HEK293 (cell line): Measurements from ENCODE around the gene TCAP.

Source experiments
- CTCF ChIA-PET: fragments of 350-600 bp; formaldehyde crosslinking; extraction: SDS; loops from one replicate; lab custom pipeline; 2021; ENCODE audit warnings: antibody characterized with exemption; lab: Yijun Ruan, JAX
- POLR2A ChIA-PET: fragments of 300-600 bp; formaldehyde crosslinking; extraction: SDS; loops from one replicate; lab custom pipeline; 2020; ENCODE audit warnings: antibody characterized with exemption, inconsistent platforms; lab: Yijun Ruan, JAX
- H3K27ac ChIP-seq: fragments of 200-500 bp; sonication (Bioruptor generic); 2 replicates; pipeline ENCODE4 v1.5.1; 2014; ENCODE audit warnings: low read depth, low read length, control low read depth, inconsistent platforms; ENCODE audit errors: extremely low read depth
- H3K36me3 ChIP-seq, 2 experiments: fragments of 200-500 bp in 1 of 2; sonication (Bioruptor generic) in 1 of 2; 1 replicate in 1 of 2; 2 replicates in 1 of 2; pipeline ENCODE4 v1.5.1; 2014 to 2017; ENCODE audit warnings: inconsistent platforms in 2 of 2, low read length in 2 of 2; ENCODE audit not compliant: control insufficient read depth in 2 of 2, insufficient read depth in 1 of 2
- H3K4me1 ChIP-seq: fragments of 200-500 bp; sonication (Bioruptor generic); 2 replicates; pipeline ENCODE4 v1.5.1; 2014; ENCODE audit warnings: mild to moderate bottlenecking, low read length, inconsistent platforms; ENCODE audit not compliant: control insufficient read depth, insufficient read depth
- H3K4me3 ChIP-seq: 2 replicates; pipeline ENCODE4 v1.5.1; 2011; ENCODE audit warnings: low read depth, mild to moderate bottlenecking, control low read depth, low read length, moderate library complexity
- H3K9me3 ChIP-seq: fragments of 200-500 bp; sonication (Bioruptor generic); 2 replicates; pipeline ENCODE4 v1.5.1; 2014; ENCODE audit warnings: low read depth, low read length, inconsistent platforms; ENCODE audit not compliant: control insufficient read depth, insufficient read depth
- EGR2 ChIP-seq: fragments of 450-650 bp; formaldehyde crosslinking; IDR thresholded peaks from 2 replicates; pipeline ENCODE4 v1.5.1; 2016; ENCODE audit warnings: low read depth, missing biosample characterization, missing genetic modification characterization
- GLIS2 ChIP-seq: fragments of 450-650 bp; formaldehyde crosslinking; IDR thresholded peaks from 2 replicates; pipeline ENCODE4 v1.5.1; 2016; ENCODE audit warnings: missing biosample characterization, missing genetic modification characterization
- HOXC10 ChIP-seq: sonication (generic); formaldehyde crosslinking; IDR thresholded peaks from 2 replicates; pipeline ENCODE4 v1.8.1; 2023; ENCODE audit warnings: mild to moderate bottlenecking, missing genetic modification reagents
- HOXD13 ChIP-seq: sonication (generic); formaldehyde crosslinking; IDR thresholded peaks from 2 replicates; pipeline ENCODE4 v1.8.0; 2022; ENCODE audit warnings: missing genetic modification reagents, borderline replicate concordance
- KLF1 ChIP-seq: fragments of 450-650 bp; formaldehyde crosslinking; IDR thresholded peaks from 2 replicates; pipeline ENCODE4 v1.5.1; 2016; ENCODE audit warnings: missing biosample characterization, missing genetic modification characterization
- MEIS1 ChIP-seq: sonication (generic); formaldehyde crosslinking; IDR thresholded peaks from 2 replicates; pipeline ENCODE4 v1.8.1; 2022; ENCODE audit warnings: missing genetic modification reagents, mild to moderate bottlenecking, borderline replicate concordance
- OSR2 ChIP-seq: fragments of 450-650 bp; formaldehyde crosslinking; IDR thresholded peaks from 2 replicates; pipeline ENCODE4 v1.5.1; 2016; ENCODE audit warnings: missing biosample characterization, missing genetic modification characterization
- PBX3 ChIP-seq: sonication (generic); formaldehyde crosslinking; IDR thresholded peaks from 2 replicates; pipeline ENCODE4 v1.8.1; 2022; ENCODE audit warnings: mild to moderate bottlenecking, moderate library complexity, missing genetic modification reagents
- SALL2 ChIP-seq: fragments of 450-650 bp; formaldehyde crosslinking; IDR thresholded peaks from 2 replicates; pipeline ENCODE4 v1.5.0; 2017; ENCODE audit warnings: missing biosample characterization, mild to moderate bottlenecking, missing genetic modification characterization, borderline replicate concordance
- SP7 ChIP-seq: fragments of 450-650 bp; formaldehyde crosslinking; IDR thresholded peaks from 2 replicates; pipeline ENCODE4 v1.5.1; 2016; ENCODE audit warnings: missing biosample characterization, missing genetic modification characterization
- ZBTB1 ChIP-seq: fragments of 450-650 bp; formaldehyde crosslinking; IDR thresholded peaks from 2 replicates; pipeline ENCODE4 v1.5.1; 2016; ENCODE audit warnings: missing biosample characterization, missing genetic modification characterization
- ZBTB49 ChIP-seq: fragments of 450-650 bp; formaldehyde crosslinking; IDR thresholded peaks from 2 replicates; pipeline ENCODE4 v1.5.1; 2016; ENCODE audit warnings: missing biosample characterization, missing genetic modification characterization, low read depth
- ZEB2 ChIP-seq: fragments of 450-650 bp; formaldehyde crosslinking; IDR thresholded peaks from 2 replicates; pipeline ENCODE4 v1.5.1; 2016; ENCODE audit warnings: missing biosample characterization, missing genetic modification characterization
- ZIC2 ChIP-seq: fragments of 450-650 bp; formaldehyde crosslinking; IDR thresholded peaks from 2 replicates; pipeline ENCODE4 v1.5.1; 2016; ENCODE audit warnings: missing biosample characterization, missing genetic modification characterization
- ZNF146 ChIP-seq: fragments of 450-650 bp; formaldehyde crosslinking; IDR thresholded peaks from 2 replicates; pipeline ENCODE4 v1.5.1; 2016; ENCODE audit warnings: missing biosample characterization, missing genetic modification characterization
- ZNF19 ChIP-seq: fragments of 450-650 bp; formaldehyde crosslinking; IDR thresholded peaks from 2 replicates; pipeline ENCODE4; 2016; ENCODE audit warnings: missing biosample characterization, missing genetic modification characterization, low read depth
- ZNF214 ChIP-seq: fragments of 450-650 bp; formaldehyde crosslinking; IDR thresholded peaks from 2 replicates; pipeline ENCODE4 v1.5.1; 2017; ENCODE audit warnings: missing biosample characterization, mild to moderate bottlenecking, missing genetic modification characterization, borderline replicate concordance
- ZNF302 ChIP-seq: fragments of 450-650 bp; formaldehyde crosslinking; IDR thresholded peaks from 2 replicates; pipeline ENCODE4 v1.5.1; 2016; ENCODE audit warnings: missing biosample characterization, missing genetic modification characterization, low read depth
- ZNF335 ChIP-seq: fragments of 450-650 bp; formaldehyde crosslinking; conservative IDR thresholded peaks from 2 replicates; pipeline ENCODE4 v1.5.1; 2016; ENCODE audit warnings: missing biosample characterization, missing genetic modification characterization
- ZNF362 ChIP-seq: fragments of 450-650 bp; formaldehyde crosslinking; IDR thresholded peaks from 2 replicates; pipeline ENCODE4 v1.5.1; 2016; ENCODE audit warnings: missing biosample characterization, missing genetic modification characterization
- ZNF398 ChIP-seq: fragments of 450-650 bp; formaldehyde crosslinking; IDR thresholded peaks from 2 replicates; pipeline ENCODE4 v1.5.1; 2017; ENCODE audit warnings: missing biosample characterization, missing genetic modification characterization
- ZNF404 ChIP-seq: fragments of 450-650 bp; formaldehyde crosslinking; IDR thresholded peaks from 2 replicates; pipeline ENCODE4 v1.5.1; 2017; ENCODE audit warnings: missing biosample characterization, missing genetic modification characterization
- ZNF423 ChIP-seq: fragments of 450-650 bp; formaldehyde crosslinking; IDR thresholded peaks from 2 replicates; pipeline ENCODE4 v1.5.1; 2016; ENCODE audit warnings: missing biosample characterization, missing genetic modification characterization
- ZNF501 ChIP-seq: fragments of 450-650 bp; formaldehyde crosslinking; IDR thresholded peaks from 2 replicates; pipeline ENCODE4 v1.5.1; 2016; ENCODE audit warnings: missing biosample characterization, missing genetic modification characterization
- ZNF621 ChIP-seq: fragments of 450-650 bp; formaldehyde crosslinking; IDR thresholded peaks from 2 replicates; pipeline ENCODE4 v1.5.1; 2017; ENCODE audit warnings: missing biosample characterization, missing genetic modification characterization
- ZNF624 ChIP-seq: fragments of 450-650 bp; formaldehyde crosslinking; IDR thresholded peaks from 2 replicates; pipeline ENCODE4 v1.5.1; 2017; ENCODE audit warnings: missing biosample characterization, missing genetic modification characterization
- ZNF692 ChIP-seq: fragments of 450-650 bp; formaldehyde crosslinking; IDR thresholded peaks from 2 replicates; pipeline ENCODE4 v1.5.1; 2016; ENCODE audit warnings: missing biosample characterization, missing genetic modification characterization
- ZNF785 ChIP-seq: fragments of 450-650 bp; formaldehyde crosslinking; IDR thresholded peaks from 2 replicates; pipeline ENCODE4 v1.5.1; 2016; ENCODE audit warnings: missing biosample characterization, missing genetic modification characterization
- ZSCAN23 ChIP-seq: fragments of 450-650 bp; formaldehyde crosslinking; IDR thresholded peaks from 2 replicates; pipeline ENCODE4 v1.5.1; 2016; ENCODE audit warnings: missing biosample characterization, missing genetic modification characterization

The TCAP gene

GRCh38 chr17:39617446-39618245, 47.5 kb upstream of the TCAP start (continued):
- TF ChIP-seq ZNF19: no peak
- TF ChIP-seq HOXC10 (CRISPR knock-in tag): no peak
- no peak for TF ChIP-seq ZBTB1 (tag by site-specific recombination)
- 0 out of 2 replicates have a peak, but pooled peaks have one; percentile 45 for TF ChIP-seq PBX3 (CRISPR knock-in tag)
- TF ChIP-seq MEIS1: no peak
- peak; percentile 56 for TF ChIP-seq KLF1
- TF ChIP-seq ZBTB49 (tag by site-specific recombination): no peak
- 0 out of 2 replicates have a peak, but pooled peaks have one; percentile 25 for TF ChIP-seq ZEB2 (tag by site-specific recombination)
- TF ChIP-seq ZNF398 (tag by site-specific recombination): 0 out of 2 replicates have a peak, but pooled peaks have one; percentile 27
- TF ChIP-seq ZNF214 (tag by site-specific recombination): no peak
- TF ChIP-seq OSR2: 0 out of 2 replicates have a peak, but pooled peaks have one; percentile 40
- no peak for TF ChIP-seq ZNF692 (tag by site-specific recombination)
- no peak for TF ChIP-seq ZNF501 (tag by site-specific recombination)
- TF ChIP-seq ZNF362 (tag by site-specific recombination): no peak
- TF ChIP-seq ZSCAN23 (tag by site-specific recombination): no peak
- TF ChIP-seq, all 188 proteins: peak for 15

GRCh38 chr17:39618246-39618913, 46.8 kb upstream of the TCAP start:
- POLR2A ChIA-PET: interaction anchor here (0.6 to 2.1 kb wide), 4 partner anchors 13 to 373 kb away, joined by 3 to 6 read pairs (median 4); no protein-coding TSS in a partner anchor
- Histone ChIP-seq H3K9me3 (no peaks in the 10 kb centered on the region), H3K36me3 (no peaks in the 10 kb centered on the region), H3K4me3 (peak overlapping the region; percentile 38), H3K4me1 (peaks cover 4% of the 10 kb centered on the region), H3K27ac (peak overlapping the region; percentile 50; the same call in 1 of the 2 replicates)
- CTCF ChIA-PET: interaction anchor here (0.6 to 11.8 kb wide), 12 partner anchors 12 to 635 kb away, joined by 3 to 475 read pairs (median 6); partner anchors contain the start of genes PNMT, STARD3 and TCAP
- 0 out of 2 replicates have a peak, but pooled peaks have one; percentile 3 for TF ChIP-seq GLIS2
- no peak; the same call in 1 of the 2 replicates for TF ChIP-seq OSR2
- no peak for TF ChIP-seq ZNF404 (tag by site-specific recombination)
- TF ChIP-seq HOXD13 (CRISPR knock-in tag): no peak
- TF ChIP-seq ZNF423 (tag by site-specific recombination): no peak
- TF ChIP-seq ZNF624 (tag by site-specific recombination): no peak
- TF ChIP-seq SALL2 (tag by site-specific recombination): no peak
- peak; percentile 43; the same call in 1 of the 2 replicates for TF ChIP-seq SP7 (tag by site-specific recombination)
- TF ChIP-seq EGR2 (tag by site-specific recombination): no peak
- no peak for TF ChIP-seq ZNF146 (tag by site-specific recombination)
- no peak for TF ChIP-seq ZNF302
- no peak for TF ChIP-seq ZNF621
- TF ChIP-seq ZNF785 (tag by site-specific recombination): no peak
- TF ChIP-seq ZIC2 (tag by site-specific recombination): peak; percentile 71
- TF ChIP-seq ZNF335 (tag by site-specific recombination): peak; percentile 90
